ENCODE measurements around the gene NR3C2. TPM values are rescaled to one million over a fixed set of nuclear protein-coding genes. Genes with fewer than 3 reads are reported as not detected.

NR3C2 gene
- total RNA-seq, 1 donor from 2014 or later = 10.9 TPM

DNA sequence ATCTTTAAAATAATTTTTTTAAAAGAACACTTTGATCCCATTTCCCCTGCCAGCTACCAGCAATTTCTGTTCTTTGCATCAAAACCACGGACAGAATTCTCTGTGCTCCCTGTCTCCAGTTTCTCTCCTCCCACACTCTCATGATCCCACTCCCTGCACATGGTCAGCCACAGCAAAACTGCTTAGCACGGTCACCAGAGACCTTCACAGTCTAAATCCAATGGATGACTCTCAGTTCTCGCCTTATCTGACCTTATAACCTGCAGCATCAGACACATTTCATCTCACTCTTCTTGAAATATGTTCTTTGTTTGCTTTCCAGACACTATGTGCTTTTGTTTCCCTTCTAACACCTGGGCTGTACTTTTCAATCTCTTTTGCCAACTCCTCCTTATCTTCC is 131.5 kb downstream of the NR3C2 start:
- no peak for DNase-seq

DNA sequence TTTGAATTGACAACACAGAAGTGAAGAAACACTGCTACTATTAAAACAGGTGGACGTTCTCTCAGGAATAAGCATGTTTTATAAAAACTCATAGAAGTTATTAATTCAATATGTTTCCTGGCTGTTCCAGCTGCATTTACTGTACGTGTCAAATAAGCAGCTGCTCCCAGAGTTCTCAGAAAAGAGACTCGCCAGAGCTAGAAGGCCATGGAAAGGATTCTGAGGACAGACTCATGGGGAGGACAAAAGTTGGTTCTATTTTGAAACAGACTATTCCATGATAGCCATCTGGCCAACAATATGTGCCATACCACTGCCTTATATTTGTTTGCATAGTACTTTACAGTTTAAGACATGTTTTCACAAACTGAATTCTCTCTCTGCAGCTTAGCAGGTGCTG is 136.5 kb downstream of the NR3C2 start:
- no peak for DNase-seq

DNA sequence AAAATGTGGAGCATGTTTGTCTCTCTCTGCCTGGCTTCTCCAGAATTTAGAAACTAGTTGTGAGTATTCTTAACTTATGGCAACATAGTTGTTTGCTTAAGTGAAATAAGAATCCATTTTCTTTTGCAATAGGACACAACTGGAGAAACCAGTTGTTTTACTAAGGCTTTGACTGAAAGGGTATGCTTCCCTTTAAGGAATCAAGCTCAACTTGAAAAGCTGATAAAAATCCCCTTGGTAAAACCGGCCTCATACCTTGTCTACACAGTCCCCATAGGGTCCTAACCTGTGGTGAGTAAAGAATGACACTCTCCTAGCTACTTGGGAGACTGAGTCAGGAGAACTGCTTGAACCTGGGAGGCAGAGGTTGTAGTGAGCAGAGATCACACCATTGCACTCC is 139.8 kb downstream of the NR3C2 start:
- no peak for DNase-seq

DNA sequence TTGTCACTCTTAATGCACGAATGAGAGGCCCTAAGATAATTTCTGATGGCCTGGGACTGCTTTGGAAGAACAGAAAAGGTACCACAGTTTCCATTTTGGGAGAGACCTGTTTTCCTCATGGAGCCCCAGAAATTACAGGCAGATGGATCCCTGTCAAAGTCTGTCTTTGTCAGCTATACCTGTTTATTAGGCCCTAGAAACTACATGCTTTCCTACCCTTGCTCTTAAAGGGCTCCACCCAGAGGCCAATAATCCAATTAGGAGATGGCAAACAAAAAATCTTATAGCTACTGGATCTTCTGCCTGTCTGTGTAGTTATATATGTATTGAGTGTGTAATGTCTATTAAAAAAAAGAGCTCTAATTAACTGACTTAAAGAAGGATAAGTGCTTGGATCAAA is 141.3 kb downstream of the NR3C2 start:
- DNase-seq = no peak

DNA sequence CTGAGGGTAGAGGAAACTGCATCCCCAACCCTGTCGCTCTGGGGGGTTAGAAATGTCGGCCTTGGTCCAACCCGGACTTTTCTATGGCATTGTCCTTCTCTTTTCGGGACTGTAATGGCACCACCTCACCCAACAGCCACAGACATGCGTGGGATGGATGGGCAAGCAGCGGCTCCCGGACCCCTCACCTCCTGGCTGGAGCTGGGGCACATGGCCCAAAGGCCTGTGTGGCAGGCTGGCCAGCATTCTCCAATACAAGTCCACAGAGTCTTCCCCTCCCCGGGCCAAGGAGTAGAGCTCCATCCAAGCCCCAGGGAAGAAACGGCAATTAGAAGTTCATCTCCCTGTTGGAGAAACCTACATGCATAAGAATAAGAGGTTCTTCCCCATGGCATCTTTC is 142.9 kb downstream of the NR3C2 start:
- DNase-seq = no peak

DNA sequence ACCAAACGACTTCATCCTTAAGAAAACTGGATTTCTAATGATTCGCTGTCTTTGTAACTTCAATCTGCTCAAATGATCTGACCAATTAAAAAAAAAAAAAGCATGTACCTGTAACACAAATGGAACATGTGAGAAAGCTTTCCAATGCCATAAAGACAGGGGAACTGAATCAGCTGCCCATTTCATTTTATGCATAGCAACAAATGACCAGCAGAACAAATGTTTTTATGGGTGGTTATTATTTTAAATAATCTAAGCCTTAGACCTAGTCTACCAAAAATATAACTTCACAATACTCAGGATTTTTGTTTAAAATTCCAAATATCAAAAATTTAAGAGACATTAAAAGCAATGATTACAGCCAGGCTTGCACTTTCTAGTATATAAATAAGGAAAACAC is 145.7 kb downstream of the NR3C2 start:
- DNase-seq = no peak

DNA sequence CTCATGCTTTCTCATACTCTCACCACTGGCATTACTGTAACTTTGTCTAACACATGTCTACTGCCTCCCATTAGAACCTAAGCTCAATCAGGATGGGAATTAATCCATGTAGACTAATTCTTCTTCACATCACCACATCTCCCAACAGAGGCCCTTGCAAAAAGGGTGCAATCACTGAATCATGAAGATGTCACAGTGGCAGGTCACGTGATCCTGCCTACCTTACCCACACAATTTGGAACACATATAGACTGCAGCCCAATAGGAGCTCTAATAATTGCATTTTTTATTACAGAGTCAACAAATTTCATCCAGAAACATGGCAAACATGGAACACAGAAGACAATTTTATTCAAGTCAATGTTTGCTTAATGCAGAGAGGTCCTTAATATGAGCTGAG is 146.6 kb downstream of the NR3C2 start:
- no peak for DNase-seq

DNA sequence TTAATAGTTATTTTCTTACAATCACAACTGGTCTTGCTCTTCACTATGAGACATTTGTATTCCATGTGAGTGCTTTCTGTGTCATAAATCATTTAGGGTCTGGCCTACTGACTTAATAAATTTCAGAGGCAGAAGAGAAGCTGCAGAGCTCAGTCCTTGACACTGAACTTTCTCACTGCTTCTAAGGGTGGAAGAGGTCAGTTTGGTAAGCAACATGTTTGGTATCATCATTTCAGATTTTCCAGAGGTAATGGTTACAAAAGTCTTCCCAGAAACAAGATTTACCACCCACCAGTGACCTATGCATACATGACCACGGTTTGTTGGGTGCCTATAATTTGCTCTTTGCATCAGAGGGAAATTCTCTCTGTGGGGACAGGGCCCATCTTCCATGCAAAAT is 148.6 kb downstream of the NR3C2 start:
- DNase-seq = no peak

DNA sequence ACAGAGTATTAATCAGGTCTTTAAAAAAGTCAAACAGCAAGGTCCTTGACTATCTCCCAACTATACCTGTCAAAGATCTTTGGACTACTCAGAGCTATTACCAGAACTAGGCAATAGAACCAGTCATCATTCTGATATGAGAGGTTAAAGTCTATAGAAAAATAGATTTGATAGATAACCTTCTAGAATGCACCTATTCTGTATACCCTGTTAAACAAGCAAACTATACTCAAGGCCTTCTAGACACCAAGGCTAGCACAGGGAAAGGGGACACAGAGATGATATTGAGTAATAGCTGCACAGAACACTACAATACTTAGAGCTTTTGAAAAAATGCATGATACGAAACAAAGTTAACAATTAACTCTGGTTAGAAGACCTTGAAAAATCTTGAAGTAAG is 149.5 kb downstream of the NR3C2 start:
- DNase-seq = no peak

DNA sequence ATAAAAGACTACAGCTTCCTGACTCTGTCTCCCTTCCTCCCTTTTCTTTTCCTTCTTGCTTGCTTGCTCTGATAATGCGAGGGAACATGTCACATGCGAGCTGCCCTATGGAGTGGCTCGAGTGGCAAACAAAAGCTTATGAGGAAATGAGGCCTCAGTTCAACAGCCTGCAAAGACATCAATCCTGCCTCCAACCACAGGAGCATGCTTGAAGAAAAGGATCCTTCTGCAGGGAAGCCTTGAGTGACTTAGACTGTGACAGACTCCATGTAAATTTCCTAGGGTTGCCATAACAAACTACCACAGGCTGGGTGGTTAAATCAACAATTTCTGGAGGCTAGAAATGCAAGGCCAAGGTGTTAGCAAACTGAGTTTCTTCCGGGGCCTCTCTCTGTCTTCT is 152.5 kb downstream of the NR3C2 start:
- DNase-seq = no peak

DNA sequence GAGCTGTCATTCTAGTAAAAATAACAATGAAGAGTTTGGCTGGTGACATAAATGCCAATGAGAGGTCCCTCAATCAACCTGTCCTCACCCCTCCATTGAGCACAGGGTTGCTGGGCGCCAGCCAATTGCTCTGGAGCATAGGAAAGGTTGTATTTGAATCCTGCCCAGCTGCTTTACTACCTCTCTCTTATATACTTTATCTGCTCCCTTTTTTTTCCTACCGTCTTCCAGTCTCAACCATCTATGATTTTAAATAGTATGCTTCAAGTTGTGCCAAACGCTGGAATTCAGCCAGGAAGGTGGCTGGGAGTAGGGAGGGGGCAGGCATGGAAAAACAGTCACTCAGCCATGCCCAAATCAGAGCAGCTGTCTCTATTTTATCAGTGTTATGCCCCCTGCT is 153.8 kb downstream of the NR3C2 start:
- DNase-seq = no peak

DNA sequence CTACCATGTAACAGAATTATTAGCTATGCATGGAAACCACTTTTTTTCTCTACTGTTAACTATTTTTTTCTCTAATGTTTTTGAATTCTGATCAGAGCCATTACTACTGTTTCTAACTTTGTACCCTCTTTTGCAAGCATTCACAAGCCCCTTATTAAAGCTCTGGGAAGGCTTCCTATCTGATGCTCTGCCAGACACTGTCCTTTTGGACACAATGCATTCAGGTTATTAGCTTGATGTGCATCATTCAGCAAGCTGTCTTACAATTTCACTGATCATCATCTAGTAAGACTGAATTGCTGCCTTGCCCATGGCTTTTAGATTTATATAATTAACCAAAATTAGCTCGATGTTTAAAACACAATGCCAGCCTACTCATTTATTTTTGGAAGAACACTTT is 155.1 kb downstream of the NR3C2 start:
- no peak for DNase-seq

DNA sequence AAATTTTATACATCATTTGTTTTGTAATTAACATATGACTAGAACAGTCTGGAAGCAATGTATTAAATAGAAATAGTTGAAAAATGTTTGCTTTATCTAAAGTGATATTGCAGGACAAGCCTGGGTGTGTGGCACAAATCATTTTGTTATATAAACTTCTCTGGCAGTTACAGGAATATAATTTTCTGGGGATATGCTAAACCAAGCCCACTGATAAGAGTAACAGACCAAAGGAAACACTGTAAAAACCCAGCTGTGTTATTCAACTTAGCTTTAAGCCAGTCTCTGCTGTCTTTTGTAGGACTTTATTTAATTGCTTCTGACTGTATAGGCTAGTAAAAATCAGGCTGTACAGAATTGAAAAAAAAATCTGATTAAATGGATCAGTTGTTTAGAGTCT is 156.2 kb downstream of the NR3C2 start:
- DNase-seq = no peak

DNA sequence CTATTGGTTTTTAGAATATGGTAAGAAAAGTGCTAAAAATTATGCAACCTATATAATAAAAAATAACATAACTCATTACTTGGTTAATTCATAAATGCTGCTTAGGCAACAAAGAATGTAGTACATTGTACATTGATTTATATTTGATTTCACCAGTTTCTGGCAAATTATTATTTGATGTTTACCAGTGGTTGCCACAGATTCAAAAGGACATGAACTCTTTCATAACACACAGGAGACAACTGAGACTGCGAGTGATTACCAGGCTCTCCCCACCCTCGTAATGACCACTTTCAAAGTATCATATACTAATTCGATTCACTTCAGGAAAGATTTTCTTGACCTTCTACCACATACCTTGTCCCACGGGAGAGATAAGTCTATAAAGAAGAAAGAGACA is 158.5 kb downstream of the NR3C2 start:
- DNase-seq = no peak

DNA sequence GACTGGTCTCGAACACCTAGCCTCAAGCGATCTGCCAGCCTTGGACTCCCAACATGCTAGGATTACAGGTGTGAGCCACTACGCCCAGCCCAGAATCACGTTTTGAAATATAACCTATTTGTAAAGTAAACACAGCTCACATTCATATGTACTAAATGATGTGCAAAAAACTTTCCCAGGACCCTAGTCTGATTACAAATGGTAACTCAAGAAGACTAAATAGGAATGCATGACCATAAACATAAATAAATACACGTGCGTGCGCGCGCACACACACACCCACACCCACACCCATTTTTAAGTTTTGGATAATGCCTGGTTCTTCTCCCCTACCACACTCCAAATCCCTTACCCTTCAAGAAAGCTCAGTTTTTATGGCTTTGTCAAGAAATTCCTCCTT is 163.9 kb downstream of the NR3C2 start:
- DNase-seq = no peak

DNA sequence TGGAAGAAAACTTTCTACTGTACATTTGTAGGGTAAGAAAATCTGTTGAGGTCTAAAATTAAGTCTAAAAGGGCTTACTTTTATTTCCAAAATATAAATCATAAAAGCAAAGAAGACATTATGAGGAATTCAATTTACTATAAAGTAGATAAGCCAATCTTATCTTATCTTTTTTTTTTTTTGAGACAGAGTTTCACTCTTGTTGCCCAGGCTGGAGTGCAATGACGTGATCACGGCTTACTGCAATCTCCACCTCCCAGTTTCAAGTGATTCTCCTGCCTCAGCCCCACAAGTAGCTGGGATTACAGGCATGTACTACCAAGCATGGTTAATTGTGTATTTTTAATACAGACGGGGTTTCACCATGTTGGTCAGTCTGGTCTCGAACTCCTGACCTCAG is 166.9 kb downstream of the NR3C2 start:
- DNase-seq = no peak

DNA sequence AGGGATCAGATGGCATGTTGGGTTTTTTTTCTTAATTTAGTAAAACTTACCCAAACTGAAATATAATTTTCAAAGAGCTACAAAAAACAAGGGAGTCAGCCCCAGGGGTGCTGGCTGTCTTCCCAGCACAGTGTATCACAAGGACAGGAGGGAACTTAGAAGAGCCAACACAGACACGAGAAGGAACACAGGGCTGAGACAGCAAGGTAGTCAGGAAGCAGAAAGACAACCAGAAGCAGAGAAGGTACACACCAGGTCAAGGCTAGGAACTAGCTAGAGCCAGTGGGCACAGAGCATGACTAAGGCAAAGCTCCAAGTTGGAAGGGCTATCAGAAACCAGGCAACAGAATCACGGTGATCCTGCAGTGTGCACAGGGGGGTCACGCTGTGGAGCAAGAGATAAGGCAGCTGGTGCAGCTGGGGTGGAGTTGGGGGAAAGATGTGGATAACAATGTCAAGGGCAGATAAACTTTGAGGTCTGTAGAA is 168.7 kb downstream of the NR3C2 start:
- DNase-seq = no peak

DNA sequence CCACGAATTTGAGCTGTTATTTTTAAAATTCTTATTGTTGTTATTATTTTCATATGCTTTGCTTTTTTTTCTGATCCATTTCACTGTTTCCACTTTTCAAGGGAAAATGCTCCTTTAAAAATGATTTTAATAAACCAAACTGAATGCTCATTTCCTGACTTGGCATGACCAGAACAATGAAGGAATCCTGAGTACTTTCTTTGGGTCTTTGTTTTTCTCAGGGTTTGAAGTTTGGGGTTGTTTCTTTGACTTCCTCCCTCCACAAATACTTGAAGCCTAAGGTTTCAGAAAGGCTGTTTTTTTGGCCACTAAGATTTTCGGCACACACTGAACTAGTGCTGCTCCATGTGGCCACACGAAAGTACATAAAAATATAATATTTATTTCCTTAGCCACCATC is 171.0 kb downstream of the NR3C2 start:
- DNase-seq = no peak

DNA sequence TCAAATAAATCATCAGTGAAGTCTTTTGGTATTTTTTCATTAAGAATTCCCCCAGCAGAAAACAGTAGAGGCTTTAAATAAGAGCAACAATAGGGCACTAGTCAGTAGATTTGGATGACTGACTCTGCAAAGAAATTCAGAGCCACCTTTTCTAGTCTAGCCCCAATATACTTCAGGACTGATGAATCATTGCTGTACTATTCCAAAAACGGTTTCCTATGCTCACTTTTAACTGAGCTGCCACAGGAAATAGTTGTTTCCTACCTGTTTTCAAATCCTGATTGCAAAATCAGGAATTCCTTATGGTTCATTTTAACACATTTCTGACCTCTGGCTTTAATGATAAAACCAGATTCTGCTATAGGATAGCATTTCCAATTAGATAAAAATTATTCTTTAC is 171.6 kb downstream of the NR3C2 start:
- no peak for DNase-seq

DNA sequence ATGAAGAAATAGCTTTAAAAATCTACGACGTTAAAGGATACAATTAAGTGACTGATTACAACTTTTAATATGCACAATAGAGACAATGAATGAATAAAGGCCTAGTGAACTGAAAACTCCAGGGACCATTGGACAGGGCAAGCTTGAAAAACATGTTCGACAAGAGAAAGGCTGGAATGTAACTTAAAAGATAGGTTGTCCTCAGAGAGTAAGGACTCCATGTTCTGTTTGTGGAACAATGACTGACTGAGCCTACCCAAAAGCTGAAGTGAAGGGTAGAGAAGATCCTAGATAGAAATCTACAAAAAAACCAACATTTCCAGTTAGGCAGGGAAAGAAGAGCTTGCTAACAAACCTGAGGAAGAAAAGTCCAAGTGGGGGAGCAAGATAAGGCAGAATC is 173.4 kb downstream of the NR3C2 start:
- no peak for DNase-seq

DNA sequence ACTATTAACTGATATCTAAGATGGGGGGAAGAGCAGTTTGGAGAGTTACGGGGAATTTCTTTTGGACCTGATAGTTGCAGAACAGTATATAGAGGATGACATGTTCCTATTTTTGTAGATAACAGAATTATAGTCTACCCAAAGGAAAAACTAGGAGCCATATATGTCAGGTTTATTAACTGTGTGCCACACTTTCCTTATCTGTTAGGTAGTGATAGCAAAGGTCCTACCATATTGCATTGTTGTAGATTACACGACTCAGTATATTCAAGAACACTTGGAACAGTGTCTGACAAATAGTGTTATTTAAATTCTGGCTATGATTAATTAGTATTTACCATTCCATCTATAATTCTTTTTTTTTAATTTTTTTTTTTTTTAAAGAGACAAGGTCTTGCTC is 175.3 kb downstream of the NR3C2 start:
- DNase-seq = no peak

DNA sequence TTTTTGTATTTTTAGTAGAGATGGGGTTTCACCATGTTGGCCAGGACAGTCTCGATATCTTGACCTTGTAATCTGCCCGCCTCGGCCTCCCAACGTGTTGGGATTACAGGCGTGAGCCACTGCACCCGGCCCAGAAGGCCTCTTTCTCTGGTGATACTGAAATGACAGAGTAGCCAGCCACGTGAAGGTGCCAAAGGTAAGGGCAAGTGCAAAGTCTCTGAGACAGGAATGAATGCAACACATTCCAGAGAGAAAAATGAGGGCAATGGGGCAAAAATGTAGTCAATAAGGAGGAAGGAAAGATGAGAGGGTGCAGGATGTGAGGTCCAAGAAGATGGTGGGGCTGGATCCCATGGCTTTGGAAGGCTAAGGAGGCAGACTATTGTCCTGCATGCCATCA is 176.0 kb downstream of the NR3C2 start:
- no peak for DNase-seq

DNA sequence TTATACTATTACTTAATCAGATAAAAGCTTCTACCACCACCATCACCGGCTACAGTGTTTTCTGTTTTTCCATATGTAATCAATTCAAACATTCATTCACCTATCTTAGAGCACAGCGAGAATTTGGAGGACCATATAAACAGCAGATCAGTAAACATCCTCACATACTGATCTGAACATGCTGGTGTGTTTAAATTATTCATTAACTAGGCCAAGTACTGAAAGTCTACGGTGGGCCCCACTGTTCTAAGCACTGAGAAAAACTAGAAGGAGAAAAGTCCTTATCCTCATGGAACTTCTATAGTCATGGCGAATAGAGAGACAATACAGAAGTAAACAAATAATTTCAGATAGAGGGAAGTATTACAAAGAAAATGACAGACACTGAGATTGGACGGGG is 176.6 kb downstream of the NR3C2 start:
- DNase-seq = no peak

DNA sequence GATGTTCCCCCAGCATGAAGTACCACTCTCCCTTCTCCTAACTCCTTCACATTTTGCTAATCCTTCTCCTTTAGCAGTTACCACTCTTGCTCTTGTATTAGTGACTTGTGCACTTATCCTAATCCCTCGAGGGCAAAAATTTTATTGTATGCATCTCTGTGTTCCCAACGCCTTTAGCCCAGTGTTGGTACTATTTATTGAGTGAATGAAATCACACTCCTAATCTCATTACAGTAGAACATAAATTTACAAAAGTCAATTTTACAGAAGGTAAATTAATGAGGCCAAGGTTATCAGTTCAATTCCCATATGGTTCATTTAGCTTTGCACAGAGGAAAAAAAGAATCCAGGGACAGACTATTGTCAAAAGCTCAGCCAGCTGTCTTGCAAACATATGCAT is 178.4 kb downstream of the NR3C2 start:
- DNase-seq = no peak

DNA sequence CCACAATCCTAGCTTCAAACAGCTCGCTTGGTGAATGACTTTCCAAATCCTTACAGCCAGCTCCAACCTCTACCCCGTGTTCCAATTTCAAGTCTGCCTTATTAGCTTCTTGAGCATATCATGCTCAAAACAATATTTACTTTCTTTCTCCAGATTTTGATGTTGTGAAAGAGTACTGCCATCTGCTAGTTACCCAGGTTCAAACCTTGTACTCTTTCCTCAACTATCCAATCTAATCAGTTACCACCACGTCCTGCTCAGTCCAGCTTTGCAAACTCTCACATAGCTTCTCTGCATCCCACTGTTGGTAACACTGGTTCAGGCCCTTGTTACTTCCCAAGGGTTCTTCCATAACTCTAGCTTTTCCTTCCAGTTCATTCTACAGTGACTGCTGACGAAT is 179.1 kb downstream of the NR3C2 start:
- DNase-seq = no peak

DNA sequence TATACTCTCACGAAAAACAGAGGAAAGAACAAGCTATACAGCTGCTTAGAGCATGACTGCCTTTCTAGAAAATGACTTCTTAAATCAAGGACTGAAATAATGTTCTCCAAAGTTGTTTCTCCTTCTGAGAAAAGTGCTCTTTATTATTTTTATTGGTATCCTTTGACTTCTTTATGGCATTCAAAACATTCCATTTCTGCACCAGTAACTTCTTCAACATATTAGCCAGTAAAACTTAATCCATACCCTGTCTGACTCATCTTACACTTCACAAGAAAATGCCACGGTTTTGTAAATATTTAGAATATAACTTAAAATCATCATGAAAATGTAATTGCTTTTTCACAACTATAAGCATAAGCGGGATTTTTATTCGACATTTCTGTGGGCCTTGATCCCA is 180.4 kb downstream of the NR3C2 start:
- DNase-seq = no peak
